Left forelimb (tissue), 1 donor: Measurements from ENCODE around the gene GLIPR2.
A peak's percentile ranks its signal among the peaks of the same experiment; 100 is the strongest.
"Not testable (repeated sequence)": the region's sequence is repeated elsewhere in the genome, so short reads cannot be mapped to it uniquely, and the experiment has no call there.

Source experiments
- DNase-seq: peaks from one replicate; pipeline ENCODE4 v3.0.0-alpha.2; 2018; ENCODE audit warnings: low spot score

The GLIPR2 gene

DNA sequence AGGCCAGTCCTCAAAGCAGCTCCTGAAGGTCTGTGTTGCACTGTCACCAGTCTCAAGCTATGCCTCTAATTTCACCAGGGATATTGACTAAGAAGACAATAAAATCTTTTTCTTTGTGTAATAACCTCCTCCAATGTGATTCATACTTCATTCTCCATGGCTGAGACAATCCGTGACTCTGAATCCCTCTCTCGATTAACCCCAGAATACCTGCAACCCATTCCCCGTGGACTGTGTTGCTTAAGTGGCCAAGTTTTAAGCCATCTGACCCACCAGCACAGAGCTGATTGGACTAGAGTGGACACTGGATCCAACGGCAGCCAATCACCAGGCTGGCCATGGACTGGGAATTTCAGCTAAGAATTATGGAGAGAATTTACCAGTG lies 27.2 kb downstream of the GLIPR2 start:
- no peak for DNase-seq

DNA sequence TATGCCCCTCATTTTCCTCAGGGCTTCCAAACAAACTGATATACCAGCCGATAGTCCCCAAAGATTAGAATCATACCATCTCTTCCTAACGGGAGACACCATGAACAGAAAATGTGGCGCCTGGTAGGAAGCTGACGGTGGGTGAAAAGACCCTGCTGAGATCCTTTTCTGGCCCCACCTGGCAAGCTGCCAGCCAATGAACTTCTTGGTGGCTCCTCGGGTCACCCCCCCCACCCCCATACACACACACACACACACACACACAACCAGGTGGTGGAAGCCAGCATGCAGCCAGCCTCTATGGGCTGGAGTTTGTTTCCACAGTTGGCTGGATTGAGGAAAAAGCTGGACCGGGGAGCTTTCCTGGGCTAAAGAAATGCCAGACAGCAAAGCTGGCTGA lies 27.8 kb downstream of the GLIPR2 start:
- DNase-seq: no peak

DNA sequence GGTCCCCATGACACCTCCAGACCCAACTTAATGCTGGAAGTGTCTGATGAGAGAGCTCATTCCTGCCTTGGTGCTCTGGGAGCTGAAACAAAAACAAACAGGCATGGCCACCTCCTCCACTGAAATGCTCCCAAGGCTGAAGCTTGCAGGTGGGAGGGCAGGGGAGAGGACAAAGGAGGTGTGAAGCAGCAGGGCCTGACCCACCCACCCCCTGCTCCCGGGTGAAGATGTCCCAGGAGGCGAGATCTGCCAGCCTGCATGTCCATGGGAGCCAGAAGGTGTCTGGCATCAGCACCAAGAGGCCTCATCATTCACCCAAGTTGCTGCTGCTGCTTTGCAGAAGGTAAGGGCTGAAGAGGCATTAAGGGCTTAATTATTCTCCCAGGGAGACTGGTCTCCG lies 28.5 kb downstream of the GLIPR2 start:
- no peak for DNase-seq

- DNase-seq: no peak
These were observed 29.3 kb downstream of the GLIPR2 start for GRCh38 chr9:36165826-36166167.

- DNase-seq: peak; percentile 93
These were observed 29.8 kb downstream of the GLIPR2 start for GRCh38 chr9:36166168-36166927.

DNA sequence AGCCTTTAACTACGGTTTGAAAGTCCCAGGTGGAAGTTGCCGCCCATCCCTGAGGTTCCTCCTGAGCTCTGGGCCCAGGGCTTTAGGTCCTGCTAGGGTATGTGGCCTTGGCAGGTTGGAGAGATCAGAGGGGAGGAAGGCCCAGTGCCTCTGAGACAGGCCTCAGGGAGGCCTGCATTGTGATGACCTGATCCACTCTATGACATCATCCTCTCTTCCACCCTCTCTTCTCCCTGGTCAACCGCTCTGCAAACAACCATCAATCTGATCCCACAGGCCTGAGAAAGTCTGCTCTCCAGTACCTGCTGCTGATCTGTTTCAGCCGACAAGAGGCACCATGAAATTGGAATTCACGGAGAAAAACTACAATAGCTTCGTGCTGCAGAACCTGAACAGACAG lies 32.6 kb downstream of the GLIPR2 start, which contains the start of gene CCIN:
TSS of gene CCIN (plus strand) at position 223 of the 400 bp plus-strand sequence. CDS start at position 338, 115 bp downstream.
- DNase-seq: no peak

DNA sequence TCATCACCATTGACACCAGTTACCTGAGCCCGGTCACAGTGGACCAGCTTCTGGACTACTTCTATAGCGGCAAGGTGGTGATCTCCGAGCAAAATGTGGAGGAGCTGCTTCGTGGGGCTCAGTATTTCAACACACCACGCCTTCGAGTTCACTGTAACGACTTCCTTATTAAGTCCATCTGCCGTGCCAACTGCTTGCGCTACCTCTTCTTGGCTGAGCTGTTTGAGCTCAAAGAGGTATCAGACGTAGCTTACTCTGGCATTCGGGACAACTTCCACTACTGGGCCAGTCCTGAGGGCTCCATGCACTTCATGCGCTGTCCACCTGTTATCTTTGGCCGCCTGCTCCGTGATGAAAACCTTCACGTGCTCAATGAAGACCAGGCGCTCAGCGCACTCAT lies 33.2 kb downstream of the GLIPR2 start:
- DNase-seq: no peak

DNA sequence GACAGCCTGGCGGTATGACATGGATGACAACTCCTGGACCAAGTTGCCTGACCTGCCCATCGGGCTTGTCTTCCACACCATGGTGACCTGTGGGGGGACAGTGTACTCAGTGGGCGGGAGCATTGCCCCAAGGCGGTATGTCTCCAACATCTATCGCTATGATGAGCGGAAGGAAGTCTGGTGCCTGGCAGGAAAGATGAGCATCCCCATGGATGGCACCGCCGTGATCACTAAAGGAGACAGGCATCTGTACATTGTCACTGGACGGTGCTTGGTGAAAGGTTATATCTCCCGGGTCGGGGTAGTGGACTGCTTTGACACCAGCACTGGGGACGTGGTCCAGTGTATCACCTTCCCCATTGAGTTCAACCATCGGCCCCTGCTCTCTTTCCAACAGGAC lies 34.0 kb downstream of the GLIPR2 start:
- DNase-seq: no peak

GRCh38 chr9:36173861-36174260 lies 37.3 kb downstream of the GLIPR2 start:
- no peak for DNase-seq

DNA sequence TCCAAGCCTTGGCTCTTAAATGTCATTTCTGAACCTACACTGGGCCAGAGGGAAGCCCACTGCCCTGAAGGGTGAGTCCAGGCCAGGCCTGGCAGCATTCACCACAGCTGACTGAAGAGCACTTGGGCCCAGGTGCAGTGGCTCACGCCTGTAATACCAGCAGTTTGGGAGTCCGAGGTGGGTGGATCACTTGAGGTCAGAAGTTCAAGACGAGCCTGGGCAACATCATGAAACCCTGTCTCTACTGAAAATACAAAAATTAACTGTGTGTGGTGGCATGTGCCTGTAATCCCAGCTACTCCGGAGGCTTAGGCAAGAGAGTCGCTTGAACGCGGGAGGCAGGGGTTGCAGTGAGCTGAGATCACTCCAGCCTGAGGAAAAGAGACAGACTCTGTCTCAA lies 37.7 kb downstream of the GLIPR2 start:
- DNase-seq: no peak

GRCh38 chr9:36174731-36175130 lies 38.2 kb downstream of the GLIPR2 start:
- DNase-seq: no peak

DNA sequence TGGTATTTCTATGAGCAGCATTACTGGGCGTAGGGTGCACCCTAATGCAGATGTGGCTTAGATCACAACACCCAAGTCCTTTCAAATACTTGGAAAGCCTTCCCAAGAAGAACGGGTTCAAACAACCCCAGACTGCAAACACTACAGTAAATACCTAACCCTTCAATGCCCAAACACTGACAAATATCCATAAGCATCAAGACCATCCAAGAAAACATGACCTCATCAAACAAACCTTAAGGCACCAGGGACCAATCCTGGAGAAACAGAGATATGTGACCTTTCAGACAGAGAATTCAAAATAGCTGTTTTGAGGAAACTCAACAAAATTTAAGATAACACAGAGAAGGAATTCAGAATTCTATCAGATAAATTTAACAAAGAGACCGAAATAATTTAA lies 38.7 kb downstream of the GLIPR2 start:
- DNase-seq: not testable (repeated sequence)

DNA sequence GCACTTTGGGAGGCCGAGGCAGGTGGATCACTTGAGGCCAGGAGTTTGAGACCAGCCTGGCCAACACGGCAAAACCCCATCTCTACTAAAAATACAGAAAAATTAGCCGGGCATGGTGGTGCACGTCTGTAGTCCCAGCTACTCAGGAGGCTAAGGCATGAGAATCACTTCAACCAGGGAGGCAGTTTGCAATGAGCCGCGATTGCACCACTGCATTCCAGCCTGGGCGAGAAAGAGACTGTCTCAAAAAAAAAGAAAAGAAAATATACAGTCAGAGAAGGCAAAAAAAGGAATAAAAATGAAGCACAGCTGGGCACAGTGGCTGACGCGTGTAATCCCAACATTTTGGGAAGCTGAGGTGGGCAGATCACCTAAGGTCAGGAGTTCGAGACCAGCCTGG lies 40.0 kb downstream of the GLIPR2 start:
- DNase-seq: not testable (repeated sequence)

GRCh38 chr9:36177571-36177970 lies 41.0 kb downstream of the GLIPR2 start:
- no peak for DNase-seq

- not testable (repeated sequence) for DNase-seq
These were observed 43.7 kb downstream of the GLIPR2 start for GRCh38 chr9:36180243-36180642.

DNA sequence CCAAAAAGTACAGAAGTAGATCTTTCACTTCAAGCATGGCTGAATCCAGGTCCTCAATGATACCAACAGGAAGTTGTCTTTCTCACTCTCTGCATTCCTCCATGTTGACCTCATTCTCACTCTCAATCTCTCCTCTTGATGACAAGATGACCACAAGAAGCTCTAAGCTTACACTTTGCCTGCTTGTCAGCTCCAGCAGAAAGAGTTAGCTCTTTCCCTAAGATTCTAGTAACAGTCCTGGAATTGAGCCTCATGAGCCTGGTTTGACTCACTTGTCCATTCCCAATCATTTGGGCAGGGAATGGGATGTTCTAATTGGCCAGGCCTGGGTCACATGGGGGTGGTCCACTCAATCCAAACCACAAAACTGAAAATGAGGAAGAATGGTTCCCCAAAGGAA lies 50.9 kb downstream of the GLIPR2 start:
- DNase-seq: no peak

GRCh38 chr9:36188212-36188611 lies 51.7 kb downstream of the GLIPR2 start:
- DNase-seq: no peak

DNA sequence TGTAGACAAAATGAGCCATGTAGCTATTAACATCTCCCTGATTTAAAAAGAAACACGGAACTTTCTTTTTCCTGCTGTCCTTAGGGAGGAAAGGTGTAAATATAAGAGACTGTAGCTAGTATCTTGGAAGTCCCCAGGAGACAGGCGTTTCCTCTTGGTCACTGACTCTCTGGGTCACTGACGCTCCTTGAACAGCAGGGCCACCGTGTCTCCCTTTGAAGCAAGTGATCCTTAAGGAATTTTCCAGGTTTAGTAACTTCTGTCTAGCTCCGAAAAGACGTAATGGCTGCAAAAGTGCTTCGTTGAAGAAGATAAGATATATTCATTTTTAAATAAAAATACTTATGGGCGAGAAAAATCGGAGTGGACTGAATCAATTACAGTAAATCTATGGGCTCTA lies 53.4 kb downstream of the GLIPR2 start:
- no peak for DNase-seq

GRCh38 chr9:36190388-36191289 lies 54.1 kb downstream of the GLIPR2 start, which contains the start of gene CLTA:
CLTA (plus strand) TSS chr9:36190921; CDS start chr9:36191057, 136 bp downstream.
- DNase-seq: peak; percentile 96

DNA sequence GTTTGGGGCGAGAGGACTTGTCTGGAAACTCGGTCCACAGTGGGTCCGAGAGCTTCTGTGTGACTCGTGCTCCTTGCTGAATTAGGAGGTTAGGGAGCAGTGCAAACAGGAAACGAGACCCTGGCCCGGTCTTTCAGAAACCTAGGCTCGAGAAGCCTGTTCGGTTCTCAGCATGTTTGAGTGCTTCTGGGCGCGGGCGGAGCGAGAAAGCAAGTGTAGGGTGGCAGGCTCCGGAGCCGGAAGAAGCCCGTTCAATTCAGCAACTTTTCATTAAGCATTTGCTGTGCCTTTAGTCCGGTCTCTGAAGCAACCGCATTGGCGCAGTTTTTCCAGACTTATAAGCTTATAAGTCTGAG lies 54.7 kb downstream of the GLIPR2 start:
- no peak for DNase-seq

GRCh38 chr9:36191686-36192085 lies 55.2 kb downstream of the GLIPR2 start:
- no peak for DNase-seq

- no peak for DNase-seq
These were observed 55.7 kb downstream of the GLIPR2 start for GRCh38 chr9:36192196-36192595.

- no peak for DNase-seq
These were observed 56.5 kb downstream of the GLIPR2 start for GRCh38 chr9:36193023-36193422.
